ENCODE results near the gene ADAP2. TPM values are rescaled to one million over a fixed set of nuclear protein-coding genes. Genes with fewer than 3 reads are reported as not detected.

The ADAP2 gene
- total and polyA plus RNA-seq, 3 experiments from 2014 or later: 1.7 to 2.3 TPM; not detected in 1

DNA sequence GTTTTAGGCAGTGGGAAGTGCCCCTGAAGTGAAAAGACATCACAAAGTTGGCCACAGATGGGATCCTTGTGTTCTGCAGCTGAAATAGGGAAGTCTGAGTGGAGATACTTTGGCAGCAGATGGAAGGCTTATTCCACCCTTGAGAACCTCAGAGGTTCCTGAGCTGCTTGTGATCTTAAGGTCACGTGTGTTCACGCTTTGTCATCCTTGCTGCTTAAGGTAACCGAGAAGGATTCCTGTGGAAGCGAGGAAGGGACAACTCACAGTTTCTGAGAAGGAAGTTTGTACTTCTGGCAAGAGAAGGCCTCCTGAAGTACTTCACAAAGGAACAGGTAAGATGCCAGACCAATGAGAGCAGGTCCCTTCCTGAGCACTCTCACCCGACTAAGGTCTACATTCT lies 12.2 kb downstream of the ADAP2 start:
- Mint-ChIP-seq H3K27me3 (peaks cover 0 to 3% of the 10 kb centered on the region in 2 donors), H3K9me3 (no peaks in the 10 kb centered on the region), H3K4me1 (no peaks in the 10 kb centered on the region), H3K36me3 (no peaks in the 10 kb centered on the region), H3K4me3 (no peak overlapping the region), H3K27ac (no peak overlapping the region)
- no peaks in the 10 kb centered on the region for H3K4me1 ChIP-seq (ENCODE audit: insufficient read depth, low read length)
- DNase-seq: no peak
- ChIA-PET CTCF (no interaction called here), POLR2A (no interaction called here)
- H3K4me3 ChIP-seq (ENCODE audit: low read length): no peak overlapping the region
- H3K27ac ChIP-seq (ENCODE audit: low read depth, low read length): no peak overlapping the region
- H3K27me3 ChIP-seq (ENCODE audit: insufficient read depth, low read length, poor library complexity, severe bottlenecking): no peaks in the 10 kb centered on the region
- no peaks in the 10 kb centered on the region for H3K9me3 ChIP-seq (ENCODE audit: low read length)
- no peaks in the 10 kb centered on the region for H3K36me3 ChIP-seq (ENCODE audit: insufficient read depth, low read length)

DNA sequence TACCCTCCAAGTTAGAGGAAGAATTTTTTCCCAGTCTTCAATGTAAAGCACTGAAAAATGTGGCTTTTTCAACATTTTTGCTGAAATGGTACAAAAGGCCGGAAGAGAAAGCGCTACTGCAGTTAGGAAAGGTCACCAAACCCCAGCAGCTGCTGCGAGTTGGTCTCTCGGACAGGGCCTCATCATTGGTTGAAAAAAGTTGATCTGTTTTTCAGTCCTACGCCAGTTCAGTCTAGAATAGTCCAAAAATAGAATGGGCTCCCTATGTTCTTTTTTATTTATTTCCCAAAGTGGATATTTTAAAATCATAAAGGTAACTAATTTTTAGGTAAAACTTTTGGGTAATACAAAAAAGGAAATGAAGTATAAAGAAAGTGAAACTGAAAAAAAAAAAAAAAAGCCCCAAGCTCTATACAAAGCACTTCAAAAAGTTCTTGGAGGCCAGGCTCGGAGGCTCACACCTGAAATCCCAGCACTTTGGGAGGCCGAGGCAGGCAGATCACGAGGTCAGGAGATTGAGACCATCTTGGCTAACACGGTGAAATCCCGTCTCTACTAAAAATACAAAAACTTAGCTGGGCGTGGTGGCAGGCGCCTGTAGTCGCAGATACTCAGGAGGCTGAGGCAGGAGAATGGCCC lies 17.4 kb downstream of the ADAP2 start:
- H3K4me3 Mint-ChIP-seq: peak overlapping the region in 2 of 7 donors; percentile 12 to 32
- ChIA-PET POLR2A (interaction anchor here (0.5 kb wide), 1 partner anchor 32 kb away, joined by 3 read pairs; the partner anchor contains the start of gene RNF135), CTCF (no interaction called here)
- H3K27ac Mint-ChIP-seq: peak overlapping the region in 1 of 8 donors; percentile 7
- Histone ChIP-seq H3K36me3 (ENCODE audit: insufficient read depth, low read length) (no peaks in the 10 kb centered on the region), H3K4me1 (ENCODE audit: insufficient read depth, low read length) (no peaks in the 10 kb centered on the region), H3K27ac (ENCODE audit: low read depth, low read length) (no peak overlapping the region), H3K4me3 (ENCODE audit: low read length) (no peak overlapping the region), H3K27me3 (ENCODE audit: insufficient read depth, low read length, poor library complexity, severe bottlenecking) (no peaks in the 10 kb centered on the region), H3K9me3 (ENCODE audit: low read length) (no peaks in the 10 kb centered on the region)
- H3K9me3 Mint-ChIP-seq: no peaks in the 10 kb centered on the region
- peaks cover 1 to 3% of the 10 kb centered on the region in 2 donors for H3K27me3 Mint-ChIP-seq
- peak in 1 of 5 donors; percentile 8 for DNase-seq
- H3K4me1 Mint-ChIP-seq: peaks cover 0 to 4% (median 0%) of the 10 kb centered on the region in 3 donors
- peaks cover 0 to 3% (median 0%) of the 10 kb centered on the region in 3 donors for H3K36me3 Mint-ChIP-seq

DNA sequence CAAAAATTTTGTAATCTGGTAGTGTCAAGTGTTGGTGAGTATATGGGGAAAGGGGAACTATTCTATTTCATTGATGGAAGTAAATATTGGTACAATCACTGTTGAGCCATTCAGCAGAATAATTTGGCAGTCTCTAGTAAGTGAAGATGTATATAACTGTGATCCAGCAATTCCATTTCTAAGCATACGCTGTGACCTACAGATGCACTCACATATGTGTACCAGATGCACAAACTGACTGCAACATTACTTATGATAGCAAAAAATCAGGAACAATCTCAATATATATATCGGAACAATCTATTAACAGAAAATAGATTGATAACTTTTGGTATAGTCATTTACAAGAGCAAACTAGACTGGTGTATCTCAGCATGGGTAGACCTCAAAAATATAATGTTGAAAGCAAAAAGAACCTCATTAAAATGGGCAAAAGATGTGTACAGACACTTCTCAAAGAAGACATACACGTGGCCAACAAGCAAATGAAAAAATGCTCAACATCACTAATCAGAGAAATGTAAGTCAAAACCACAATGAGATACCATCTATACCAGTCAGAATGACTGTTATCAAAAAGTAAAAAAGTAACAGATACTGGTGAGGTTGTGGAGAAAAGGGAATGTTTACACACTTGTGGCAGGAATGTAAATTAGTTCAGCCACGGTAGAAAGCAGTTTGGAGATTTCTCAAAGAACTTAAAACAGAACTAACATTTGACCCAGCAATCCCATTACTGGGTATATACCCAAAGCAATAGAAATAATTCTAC lies 20.7 kb downstream of the ADAP2 start:
- Mint-ChIP-seq H3K27ac (no peak overlapping the region), H3K27me3 (peaks cover 0 to 3% of the 10 kb centered on the region in 2 donors), H3K4me1 (peaks cover 0 to 4% (median 0%) of the 10 kb centered on the region in 3 donors), H3K36me3 (peaks cover 0 to 3% (median 0%) of the 10 kb centered on the region in 3 donors), H3K4me3 (no peak overlapping the region), H3K9me3 (no peaks in the 10 kb centered on the region)
- ChIA-PET CTCF (no interaction called here), POLR2A (no interaction called here)
- no peaks in the 10 kb centered on the region for H3K4me1 ChIP-seq (ENCODE audit: insufficient read depth, low read length)
- no peaks in the 10 kb centered on the region for H3K27me3 ChIP-seq (ENCODE audit: insufficient read depth, low read length, poor library complexity, severe bottlenecking)
- no peak overlapping the region for H3K27ac ChIP-seq (ENCODE audit: low read depth, low read length)
- no peak for DNase-seq
- H3K36me3 ChIP-seq (ENCODE audit: insufficient read depth, low read length): no peaks in the 10 kb centered on the region
- H3K9me3 ChIP-seq (ENCODE audit: low read length): no peaks in the 10 kb centered on the region
- no peak overlapping the region for H3K4me3 ChIP-seq (ENCODE audit: low read length)

DNA sequence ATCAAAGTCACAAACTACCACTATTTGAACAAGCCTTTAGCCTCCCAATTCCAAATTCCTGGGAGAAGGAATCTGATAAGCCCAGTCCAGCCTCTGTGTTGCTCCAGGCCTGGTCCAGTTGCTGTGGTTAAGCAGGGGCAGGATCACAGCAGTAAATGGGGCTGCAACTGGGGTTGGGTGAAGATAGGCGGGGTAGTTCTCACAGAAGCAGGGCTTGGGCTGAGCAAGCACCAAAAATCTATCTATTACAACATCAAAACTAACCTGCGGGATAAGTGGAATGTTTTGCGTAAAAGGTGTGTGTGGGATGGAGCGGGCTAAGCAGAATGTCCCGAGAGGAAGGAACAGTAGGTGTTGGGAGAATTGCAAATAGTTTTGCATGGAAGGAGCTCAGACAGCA lies 26.1 kb downstream of the ADAP2 start:
- Histone ChIP-seq H3K4me3 (ENCODE audit: low read length) (no peak overlapping the region), H3K27ac (ENCODE audit: low read depth, low read length) (no peak overlapping the region), H3K36me3 (ENCODE audit: insufficient read depth, low read length) (no peaks in the 10 kb centered on the region), H3K27me3 (ENCODE audit: insufficient read depth, low read length, poor library complexity, severe bottlenecking) (no peaks in the 10 kb centered on the region), H3K9me3 (ENCODE audit: low read length) (no peaks in the 10 kb centered on the region), H3K4me1 (ENCODE audit: insufficient read depth, low read length) (no peaks in the 10 kb centered on the region)
- Mint-ChIP-seq H3K27me3 (no peaks in the 10 kb centered on the region), H3K36me3 (no peaks in the 10 kb centered on the region), H3K4me3 (no peak overlapping the region), H3K27ac (no peak overlapping the region), H3K9me3 (no peaks in the 10 kb centered on the region), H3K4me1 (peaks cover 0 to under 1% (median 0%) of the 10 kb centered on the region in 3 donors)
- POLR2A ChIA-PET: no interaction called here
- CTCF ChIA-PET: no interaction called here
- no peak for DNase-seq

DNA sequence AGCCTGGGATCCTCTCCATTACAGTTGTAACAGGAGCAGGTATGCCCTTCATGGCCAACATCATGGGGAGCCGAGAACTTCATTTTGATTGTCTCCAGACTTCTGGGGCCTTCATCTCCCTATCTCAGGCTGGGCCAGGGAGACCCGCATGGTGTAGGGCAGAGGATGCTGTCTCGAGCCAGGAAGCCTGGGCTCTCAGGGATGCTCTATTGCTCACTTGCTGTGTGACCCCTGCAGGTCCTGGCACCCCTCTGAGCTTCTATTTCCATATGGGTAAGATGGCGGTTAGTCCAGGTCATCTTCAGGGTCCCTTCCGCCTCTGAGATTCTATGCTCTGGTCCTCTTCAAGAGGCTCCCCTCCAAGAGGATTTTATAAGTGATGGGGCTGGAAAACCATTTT lies 28.4 kb downstream of the ADAP2 start:
- POLR2A ChIA-PET: no interaction called here
- CTCF ChIA-PET: no interaction called here
- H3K36me3 ChIP-seq (ENCODE audit: insufficient read depth, low read length): no peaks in the 10 kb centered on the region
- H3K27me3 ChIP-seq (ENCODE audit: insufficient read depth, low read length, poor library complexity, severe bottlenecking): no peaks in the 10 kb centered on the region
- peak in 1 of 5 donors; percentile 18 for DNase-seq
- no peaks in the 10 kb centered on the region for H3K4me1 ChIP-seq (ENCODE audit: insufficient read depth, low read length)
- H3K27ac ChIP-seq (ENCODE audit: low read depth, low read length): no peak overlapping the region
- Mint-ChIP-seq H3K4me1 (no peaks in the 10 kb centered on the region), H3K27ac (no peak overlapping the region), H3K36me3 (no peaks in the 10 kb centered on the region), H3K9me3 (no peaks in the 10 kb centered on the region), H3K27me3 (no peaks in the 10 kb centered on the region), H3K4me3 (no peak overlapping the region)
- H3K4me3 ChIP-seq (ENCODE audit: low read length): no peak overlapping the region
- H3K9me3 ChIP-seq (ENCODE audit: low read length): no peaks in the 10 kb centered on the region

DNA sequence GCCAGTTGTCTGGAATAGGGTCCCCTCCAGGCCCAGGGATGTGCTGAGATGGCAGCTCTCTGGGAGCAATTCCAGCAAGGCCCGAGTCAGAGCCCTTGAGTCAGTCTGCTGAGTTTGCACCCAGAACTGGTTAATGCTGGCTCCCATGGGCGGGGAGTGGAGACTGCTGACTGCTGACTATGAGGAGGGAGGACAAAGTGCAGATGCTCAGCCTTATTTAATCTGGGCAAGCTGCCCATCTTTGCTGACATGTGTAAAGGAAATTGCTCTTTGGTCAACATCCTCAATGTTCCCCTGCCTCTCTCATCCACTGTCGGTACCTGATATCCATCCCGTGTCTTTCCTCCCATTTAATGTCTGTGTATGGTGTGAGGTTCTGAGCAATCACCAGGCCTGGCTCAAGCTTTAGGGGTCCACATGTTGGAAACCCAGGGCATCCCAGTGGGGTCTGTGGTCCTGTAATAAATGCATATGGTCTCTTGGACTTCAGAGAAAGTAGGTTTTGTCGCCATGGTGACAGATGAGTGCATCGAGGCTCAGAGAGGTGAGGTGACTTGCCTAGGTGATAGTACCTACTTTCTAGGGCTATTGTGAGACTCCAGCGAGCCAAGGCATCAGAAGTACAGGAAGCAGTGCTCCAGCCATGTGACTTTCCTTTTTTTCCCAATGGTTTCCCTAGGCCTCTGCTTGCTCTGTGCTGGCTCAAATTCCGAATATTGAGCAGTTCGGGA lies 29.1 kb downstream of the ADAP2 start:
- Histone ChIP-seq H3K27ac (ENCODE audit: low read depth, low read length) (no peak overlapping the region), H3K4me1 (ENCODE audit: insufficient read depth, low read length) (no peaks in the 10 kb centered on the region), H3K36me3 (ENCODE audit: insufficient read depth, low read length) (no peaks in the 10 kb centered on the region), H3K9me3 (ENCODE audit: low read length) (no peaks in the 10 kb centered on the region), H3K27me3 (ENCODE audit: insufficient read depth, low read length, poor library complexity, severe bottlenecking) (no peaks in the 10 kb centered on the region), H3K4me3 (ENCODE audit: low read length) (no peak overlapping the region)
- H3K4me1 Mint-ChIP-seq: no peaks in the 10 kb centered on the region
- DNase-seq: peak in 1 of 5 donors; percentile 22
- H3K27ac Mint-ChIP-seq: no peak overlapping the region
- no peaks in the 10 kb centered on the region for H3K36me3 Mint-ChIP-seq
- no peaks in the 10 kb centered on the region for H3K27me3 Mint-ChIP-seq
- H3K9me3 Mint-ChIP-seq: no peaks in the 10 kb centered on the region
- H3K4me3 Mint-ChIP-seq: no peak overlapping the region
- POLR2A ChIA-PET: no interaction called here
- CTCF ChIA-PET: no interaction called here

DNA sequence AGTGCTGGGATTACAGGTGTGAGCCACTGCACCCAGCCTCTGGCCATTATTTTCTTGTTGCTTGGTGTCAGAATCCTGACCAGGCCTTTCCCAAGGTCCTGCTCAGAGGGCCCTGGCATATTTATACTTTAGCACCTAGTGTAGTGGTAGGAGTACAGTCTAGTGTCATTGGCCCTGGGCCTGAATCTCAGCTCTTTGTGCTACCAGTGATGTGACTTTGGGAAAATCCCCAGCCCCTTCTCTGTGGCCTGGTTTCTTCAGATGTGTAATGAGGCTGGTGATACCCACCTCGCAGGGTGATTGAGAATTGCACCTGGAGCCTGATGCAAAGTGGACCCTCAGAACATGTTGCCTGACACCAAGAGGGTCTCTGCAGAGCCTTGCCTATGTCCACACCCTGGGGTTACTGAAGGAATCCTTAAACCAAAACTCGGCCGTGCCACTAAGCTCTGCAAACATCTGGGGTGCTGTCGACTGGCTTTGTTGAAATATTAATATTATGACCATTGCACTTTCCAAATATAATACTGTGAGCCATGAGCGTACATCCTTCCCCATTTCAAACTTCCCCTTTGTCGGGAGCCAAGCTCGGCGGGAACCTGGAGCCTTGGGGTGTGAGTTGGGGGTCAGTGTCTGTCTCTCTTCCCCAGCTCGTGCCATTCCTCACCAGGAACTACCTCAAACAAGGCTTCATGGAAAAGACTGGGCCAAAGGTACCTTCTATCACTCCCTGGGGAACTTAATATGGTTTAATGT lies 31.1 kb downstream of the ADAP2 start:
- H3K36me3 Mint-ChIP-seq: no peaks in the 10 kb centered on the region
- no peaks in the 10 kb centered on the region for H3K4me1 ChIP-seq (ENCODE audit: insufficient read depth, low read length)
- no peaks in the 10 kb centered on the region for H3K27me3 ChIP-seq (ENCODE audit: insufficient read depth, low read length, poor library complexity, severe bottlenecking)
- no peaks in the 10 kb centered on the region for H3K9me3 ChIP-seq (ENCODE audit: low read length)
- H3K4me1 Mint-ChIP-seq: no peaks in the 10 kb centered on the region
- POLR2A ChIA-PET: no interaction called here
- peaks cover 0 to 2% of the 10 kb centered on the region in 2 donors for H3K27me3 Mint-ChIP-seq
- CTCF ChIA-PET: no interaction called here
- no peaks in the 10 kb centered on the region for H3K9me3 Mint-ChIP-seq
- H3K36me3 ChIP-seq (ENCODE audit: insufficient read depth, low read length): no peaks in the 10 kb centered on the region
- DNase-seq: peak in 1 of 5 donors; percentile 7
- H3K4me3 Mint-ChIP-seq: no peak overlapping the region
- H3K27ac Mint-ChIP-seq: peak overlapping the region in 1 of 8 donors; percentile 77
- no peak overlapping the region for H3K4me3 ChIP-seq (ENCODE audit: low read length)
- no peak overlapping the region for H3K27ac ChIP-seq (ENCODE audit: low read depth, low read length)

Measured in CD8-positive, alpha-beta memory T cell (primary cell).